ENCODE measurements around the gene PRPF18.

PRPF18 gene

GRCh38 chr10:13608246-13608853 lies 21.6 kb downstream of the PRPF18 start:
- peak; percentile 92 for DNase-seq

- no peak for DNase-seq
These were observed 26.0 kb downstream of the PRPF18 start for GRCh38 chr10:13612654-13613373.

- no peak for DNase-seq
These were observed 26.8 kb downstream of the PRPF18 start for GRCh38 chr10:13613519-13613918.

GRCh38 chr10:13614530-13615332 lies 28.0 kb downstream of the PRPF18 start:
- DNase-seq = peak; percentile 93

DNA sequence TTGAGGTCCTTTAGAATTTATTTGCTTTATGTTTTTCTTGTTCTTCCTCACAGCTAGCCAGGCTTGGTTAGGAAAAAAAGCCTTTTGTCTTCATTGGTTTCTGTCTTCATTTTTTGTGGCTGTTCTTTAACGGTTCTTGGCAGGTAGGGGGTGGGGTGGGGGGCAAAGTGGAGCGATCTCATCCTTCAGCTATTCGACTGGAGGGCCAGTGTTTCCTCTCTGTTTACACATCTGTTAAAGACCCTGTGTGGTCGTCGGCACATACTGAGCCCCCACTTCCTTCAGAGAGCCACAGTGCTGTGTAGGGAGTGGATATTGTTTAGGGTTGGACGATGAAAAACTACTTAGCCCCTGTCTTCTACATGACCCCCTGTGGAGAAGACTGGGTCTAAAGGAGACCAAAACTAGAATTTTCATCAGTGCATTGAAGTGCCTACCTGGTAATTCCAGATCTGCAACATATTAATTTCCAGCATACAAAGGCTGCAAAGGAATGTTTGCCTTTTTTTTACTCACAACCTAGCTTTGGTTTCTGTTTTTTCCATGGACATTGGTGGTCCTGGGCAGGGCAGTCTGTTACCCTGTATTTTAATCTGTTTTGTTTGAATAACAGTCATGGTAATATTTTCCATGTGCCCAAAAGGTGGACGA lies 29.0 kb downstream of the PRPF18 start:
- peak; percentile 91 for DNase-seq

GRCh38 chr10:13617116-13617515 lies 30.4 kb downstream of the PRPF18 start:
- DNase-seq = no peak

DNA sequence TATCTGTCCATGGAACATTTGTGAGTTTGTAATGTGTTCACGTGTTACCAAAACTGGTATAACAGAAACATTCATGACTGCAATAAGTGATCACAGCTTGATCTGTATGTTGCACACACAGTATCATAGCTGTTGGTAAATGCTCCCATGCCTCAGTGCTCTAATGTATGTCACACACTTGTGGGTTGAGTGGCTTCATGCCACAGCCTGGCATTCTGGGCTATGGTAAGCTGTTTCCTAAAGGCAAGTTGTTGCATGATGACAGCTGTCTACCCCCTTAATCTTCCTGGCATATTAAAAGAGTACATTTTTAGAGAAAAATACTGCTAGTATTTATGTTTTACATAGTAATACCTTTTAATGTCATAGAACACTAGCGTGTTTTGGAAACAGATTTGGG lies 35.2 kb downstream of the PRPF18 start:
- no peak for DNase-seq

GRCh38 chr10:13624630-13625029 lies 37.9 kb downstream of the PRPF18 start:
- DNase-seq = no peak

DNA sequence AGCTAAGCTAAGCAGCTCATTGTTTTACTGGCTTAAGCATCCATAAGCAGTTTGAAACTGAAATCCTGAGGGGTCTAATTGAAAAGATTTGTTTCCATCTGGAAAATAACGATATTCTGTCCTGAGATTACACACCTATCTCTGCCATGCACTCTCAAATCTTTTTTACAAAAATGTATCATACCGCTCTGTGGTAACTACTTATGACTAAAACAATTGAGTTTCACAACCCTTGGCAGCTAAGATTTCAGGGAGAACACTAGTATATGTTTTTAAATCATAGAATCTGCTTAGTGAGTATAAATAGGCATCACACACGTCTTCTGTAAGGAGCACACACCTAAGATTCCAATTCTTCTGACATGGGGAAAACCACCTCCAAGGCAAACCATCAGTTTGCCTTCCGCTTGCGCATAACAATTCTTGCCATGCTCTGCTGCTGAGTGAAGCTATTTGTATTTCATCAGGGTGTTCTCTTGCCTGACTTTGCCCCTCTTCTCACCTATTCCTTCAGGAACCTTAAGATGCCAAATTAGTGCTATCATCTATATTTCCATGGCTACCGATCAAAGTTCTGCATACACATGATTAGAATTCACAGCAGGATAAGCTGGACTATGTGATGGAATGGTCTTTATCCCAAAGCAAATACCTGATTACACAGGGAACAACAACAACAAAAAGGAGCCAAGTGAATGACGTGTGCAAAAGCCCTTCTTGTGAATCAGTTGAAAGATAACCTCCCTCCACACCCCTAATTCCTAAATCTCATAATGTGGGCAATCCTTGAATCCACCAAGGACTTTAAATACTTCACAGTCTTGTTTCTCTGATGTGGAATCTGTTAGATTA lies 40.9 kb downstream of the PRPF18 start:
- no peak for DNase-seq

- peak; percentile 25 for DNase-seq
These were observed 41.9 kb downstream of the PRPF18 start for GRCh38 chr10:13628661-13629060.

DNA sequence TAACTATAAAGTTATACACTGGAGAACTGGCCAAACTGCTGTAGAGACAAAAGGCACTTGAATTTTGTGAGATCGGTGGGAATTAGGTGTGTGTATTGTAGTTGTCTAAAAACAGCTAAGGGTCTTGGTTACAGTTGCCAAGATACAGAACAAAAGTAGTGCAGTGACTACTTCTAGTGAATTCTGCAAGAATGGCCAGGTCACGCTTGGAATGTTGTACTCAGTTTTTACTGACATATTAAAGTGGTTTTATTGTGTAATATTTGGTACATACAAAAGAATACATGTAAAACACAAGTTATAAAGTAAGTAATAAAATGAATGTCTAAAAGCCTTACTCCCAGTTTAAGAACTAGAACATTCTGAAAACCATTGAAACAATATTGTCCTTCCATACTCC lies 42.4 kb downstream of the PRPF18 start:
- DNase-seq = no peak

DNA sequence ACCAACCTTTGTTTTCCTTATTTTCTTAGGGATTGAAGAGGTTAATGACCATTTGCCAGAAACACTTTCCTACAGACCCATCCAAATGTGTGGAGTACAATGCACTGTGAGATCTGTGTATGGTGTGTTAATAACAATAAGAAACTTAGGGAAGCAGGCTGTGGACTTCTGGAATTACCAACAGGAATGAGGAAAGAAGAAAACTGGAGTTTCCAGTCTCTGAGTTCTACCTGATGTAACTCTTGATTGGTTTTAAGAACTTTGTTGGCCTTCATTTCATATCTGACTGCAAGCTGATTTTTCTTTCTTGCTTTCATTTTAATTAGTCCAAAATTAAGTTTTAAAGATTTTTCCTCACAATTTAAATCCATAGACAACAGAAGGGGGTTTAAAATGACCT lies 43.5 kb downstream of the PRPF18 start:
- DNase-seq = no peak

DNA sequence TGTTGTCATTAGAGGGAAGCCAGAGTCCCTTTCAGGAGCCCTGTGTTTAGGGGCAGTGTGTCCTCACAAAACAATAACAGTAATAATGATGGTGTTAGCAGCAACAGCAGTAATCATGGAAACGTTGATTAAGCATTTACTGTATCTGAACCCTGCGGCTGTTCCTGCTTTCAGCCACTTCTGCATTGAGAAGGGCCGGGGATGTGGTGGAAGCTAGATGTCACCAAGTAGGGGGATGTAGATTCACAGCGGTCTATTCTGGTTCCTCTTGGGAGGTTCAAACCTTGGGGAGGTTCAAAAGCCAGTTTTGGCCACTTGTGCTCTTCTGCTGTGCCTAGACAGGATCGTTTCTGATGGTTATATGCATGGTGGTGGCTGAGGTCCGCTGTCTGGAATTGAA lies 44.8 kb downstream of the PRPF18 start:
- no peak for DNase-seq

DNA sequence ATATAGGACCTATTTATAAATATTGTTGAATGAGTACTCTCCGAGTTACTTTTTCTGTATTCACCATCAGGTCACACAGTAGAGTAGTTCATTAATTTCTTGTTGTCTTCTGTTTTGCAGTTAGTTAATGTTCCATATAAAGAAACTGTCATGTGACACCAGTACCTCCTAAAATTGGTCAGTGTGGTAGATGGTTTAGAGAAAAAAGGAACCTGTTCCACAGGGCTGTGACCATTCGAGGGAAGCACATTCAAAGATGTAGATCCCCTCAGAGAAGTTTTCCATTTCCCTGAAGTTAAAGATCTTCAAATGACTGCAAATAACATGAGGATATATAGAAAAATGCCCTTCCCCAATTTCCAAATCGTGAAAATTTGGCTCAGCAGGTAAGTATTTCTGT lies 45.7 kb downstream of the PRPF18 start:
- DNase-seq = no peak

DNA sequence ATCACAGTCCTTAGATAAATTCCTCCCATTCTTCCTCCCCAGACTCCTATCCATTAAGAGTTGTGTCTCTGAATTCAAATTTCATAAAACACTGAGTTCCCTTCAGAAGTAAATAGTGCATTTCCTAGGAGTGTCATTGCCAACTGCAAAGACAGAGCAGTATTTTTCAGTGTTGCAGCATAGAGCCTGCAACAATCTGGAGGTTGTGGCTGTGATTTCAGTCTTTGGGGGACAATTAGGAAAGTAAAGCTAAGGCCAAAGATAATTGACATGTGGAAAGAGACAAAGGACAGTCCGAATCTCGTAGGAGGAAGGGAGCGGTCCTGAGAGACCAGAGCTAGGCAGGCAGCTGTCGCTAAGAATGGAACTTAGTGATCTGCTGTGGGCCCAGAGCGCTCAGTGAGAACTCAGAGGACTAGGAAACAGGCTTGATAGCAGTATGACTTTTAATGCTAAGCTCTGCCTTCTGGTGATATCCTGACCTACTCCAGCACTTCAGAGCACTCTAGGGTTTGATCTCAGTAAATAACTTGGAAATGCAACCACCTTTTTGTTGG lies 46.2 kb downstream of the PRPF18 start:
- DNase-seq = peak; percentile 40

GRCh38 chr10:13633689-13634088 lies 46.9 kb downstream of the PRPF18 start:
- no peak for DNase-seq

DNA sequence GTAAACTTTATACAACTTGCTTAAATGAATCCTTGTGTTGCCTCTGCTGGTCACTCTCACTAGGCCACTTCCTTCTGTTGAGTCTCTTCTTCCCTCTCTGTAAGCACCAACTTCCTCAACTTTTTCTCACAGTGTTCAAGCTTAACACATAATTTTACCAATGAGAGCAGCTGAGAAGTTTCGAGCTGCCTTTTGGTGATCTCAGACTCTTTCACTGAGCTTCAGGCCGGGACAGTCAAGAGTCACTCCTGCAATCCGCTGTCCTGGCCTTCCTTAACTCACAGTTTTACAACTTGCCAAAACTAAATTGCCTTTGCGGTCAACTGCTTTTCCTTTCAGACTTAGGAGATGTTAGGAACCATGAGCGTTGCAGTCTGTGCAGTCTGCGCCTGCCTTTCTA lies 47.4 kb downstream of the PRPF18 start:
- no peak for DNase-seq

- DNase-seq = no peak
These were observed 50.0 kb downstream of the PRPF18 start for GRCh38 chr10:13636776-13637175.

GRCh38 chr10:13637303-13637856 lies 50.6 kb downstream of the PRPF18 start:
- DNase-seq = no peak

GRCh38 chr10:13637894-13638293 lies 51.1 kb downstream of the PRPF18 start:
- peak; percentile 2 for DNase-seq

DNA sequence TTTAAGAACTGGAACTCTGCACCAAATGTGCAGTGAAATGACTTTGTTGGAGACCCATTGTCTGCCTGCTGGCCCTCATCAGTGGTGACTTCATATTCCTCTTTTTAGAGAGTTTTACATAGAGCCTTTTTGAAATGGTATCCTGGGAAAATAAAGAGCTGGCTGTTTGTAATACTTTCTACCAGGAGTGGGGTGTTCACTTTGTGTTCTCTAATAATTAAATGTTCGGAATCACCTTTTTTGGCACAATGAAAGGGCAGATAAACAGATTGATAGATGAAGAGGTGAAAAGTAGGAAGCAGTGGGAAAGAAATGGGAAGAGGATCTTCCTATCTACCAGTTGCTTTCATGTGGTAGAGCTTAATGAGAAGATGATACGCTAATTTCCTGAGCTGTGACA lies 55.5 kb downstream of the PRPF18 start:
- DNase-seq = peak; percentile 1

GRCh38 chr10:13643016-13643415 lies 56.3 kb downstream of the PRPF18 start:
- DNase-seq = peak; percentile 25
